Gastroesophageal sphincter (tissue), 4 donors: ENCODE measurements around the gene SND1. TPM values are rescaled to one million over a fixed set of nuclear protein-coding genes. Genes with fewer than 3 reads are reported as not detected.

Experiments
- ATAC-seq: fragments of 150-250 bp; one replicate; pipeline ENCODE4 v1.9.1; 2016; ENCODE audit warnings: mild to moderate bottlenecking, moderate library complexity
- H3K27ac ChIP-seq, 4 donors: fragments of 200-600 bp; sonication (generic) in 3 of 4; 1 replicate in 3 of 4; 2 replicates in 1 of 4; pipeline ENCODE4 v1.5.1; 2016 to 2019
- H3K27me3 ChIP-seq: fragments of 200-600 bp; sonication (generic); one replicate; pipeline ENCODE4 v1.5.1; 2019
- H3K36me3 ChIP-seq, 2 donors: fragments of 200-600 bp; sonication (generic); one replicate each; pipeline ENCODE4 v1.5.1; 2019; ENCODE audit warnings: control low read depth in 1 of 2
- H3K4me1 ChIP-seq, 3 donors: fragments of 200-600 bp; sonication (generic); 1 replicate in 2 of 3; 2 replicates in 1 of 3; pipeline ENCODE4 v1.5.1; 2016 to 2019; ENCODE audit warnings: control low read depth in 2 of 3
- H3K4me3 ChIP-seq, 2 donors: fragments of 200-600 bp; sonication (generic); one replicate each; pipeline ENCODE4 v1.5.1; 2019; ENCODE audit warnings: mild to moderate bottlenecking in 1 of 2, moderate library complexity in 1 of 2
- H3K9me3 ChIP-seq, 3 donors: fragments of 200-600 bp; sonication (generic); one replicate each; pipeline ENCODE4 v1.5.1; 2017 to 2019; ENCODE audit warnings: control low read depth in 2 of 3
- EP300 ChIP-seq: sonication (generic); formaldehyde crosslinking; IDR thresholded peaks from one replicate; pipeline ENCODE4 v1.6.1; 2017; ENCODE audit warnings: antibody characterized with exemption, mild to moderate bottlenecking
- POLR2A ChIP-seq, 2 donors: fragments of 450-650 bp; IDR thresholded peaks; one replicate each; pipeline ENCODE4 v1.6.1; 2017; ENCODE audit warnings: antibody characterized with exemption in 2 of 2, mild to moderate bottlenecking in 2 of 2, moderate library complexity in 1 of 2
- POLR2AphosphoS5 ChIP-seq: sonication (generic); formaldehyde crosslinking; IDR thresholded peaks from one replicate; pipeline ENCODE4 v1.6.1; 2017; ENCODE audit warnings: antibody characterized with exemption
- WGBS, 2 donors: methylation state at CpG; one replicate each; pipeline ENCODE4 v1.1.5; 2018; ENCODE audit warnings: low coverage in 1 of 2; 5-methylcytosine and 5-hydroxymethylcytosine counted together
- total RNA-seq, 4 donors: library from RNA; depleted of rRNA; stranded (reverse); fragments of >200 nt; gene quantifications; one replicate each; pipeline ENCODE4 v1.1.0, GENCODE V29; 2016
- TF ChIP-seq, protein P1 (sequence below), 4 experiments: fragments of 200-600 bp in 2 of 4; fragments of 450-650 bp in 2 of 4; sonication (generic) in 1 of 4; IDR thresholded peaks; one replicate each; pipeline ENCODE4 v1.5.1; 2017 to 2019; ENCODE audit warnings: antibody characterized with exemption in 4 of 4, mild to moderate bottlenecking in 2 of 4, moderate library complexity in 2 of 4

Gene SND1
- total RNA-seq, 4 donors from 2014 or later: 97.1 to 119 (median 103) TPM

DNA sequence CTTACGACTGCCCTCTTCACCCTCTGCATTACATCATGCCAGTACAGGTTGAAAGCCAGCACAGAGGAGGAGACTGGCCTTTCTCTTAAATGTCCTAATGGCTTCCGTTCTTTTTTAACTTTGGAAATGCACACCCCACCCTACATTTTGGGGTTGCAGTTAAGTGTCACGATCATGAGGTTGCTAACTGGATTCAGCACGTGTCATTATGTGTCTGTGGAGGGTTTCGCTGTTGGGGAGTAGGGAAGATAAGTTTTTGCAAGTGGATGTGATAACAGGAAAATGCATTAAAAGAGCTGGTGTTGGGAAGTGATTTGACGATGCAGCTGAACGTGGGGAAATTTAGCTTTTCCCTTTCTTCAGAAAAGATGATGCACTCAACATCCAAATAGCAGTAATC is 243.4 kb downstream of the SND1 start:
- WGBS, 2 donors: 84 to 93% methylated on average over 4 to 7 of the region's 7 CpGs
- no peak for ATAC-seq
- Histone ChIP-seq H3K9me3 (no peaks in the 10 kb centered on the region), H3K36me3 (peaks cover 0 to 5% of the 10 kb centered on the region in 2 donors), H3K27me3 (no peaks in the 10 kb centered on the region), H3K4me3 (no peak overlapping the region), H3K27ac (no peak overlapping the region), H3K4me1 (peaks cover 0 to 12% (median 0%) of the 10 kb centered on the region in 3 donors)
- no peak for TF ChIP-seq EP300

DNA sequence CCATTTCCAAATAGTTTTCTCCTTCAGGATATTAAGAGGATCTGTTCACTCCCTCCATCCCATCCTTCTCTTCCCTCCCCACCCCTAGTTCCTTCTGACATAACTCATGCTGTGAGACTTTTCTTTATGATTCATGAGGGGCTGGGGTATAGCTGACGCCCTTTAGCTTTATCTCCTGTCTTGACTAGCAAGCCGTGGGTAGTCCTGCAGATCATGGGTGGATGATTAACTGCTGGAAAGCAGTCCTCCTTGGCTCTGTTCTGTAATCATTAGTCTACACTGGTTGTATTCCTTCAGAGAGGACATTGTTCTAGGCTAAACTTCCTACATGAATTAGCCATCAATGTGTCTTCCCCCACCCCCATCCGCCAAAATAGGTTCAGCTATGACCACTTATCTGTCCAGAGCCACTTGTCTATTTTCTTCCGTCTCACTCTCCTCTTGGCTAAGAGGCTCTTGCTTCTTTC is 243.9 kb downstream of the SND1 start:
- no peak for ATAC-seq
- TF ChIP-seq POLR2AphosphoS5: no peak
- no peak for TF ChIP-seq EP300
- no peak for TF ChIP-seq POLR2A (IDR thresholded peaks at IDR 0.05)
- TF ChIP-seq, protein P1, sequence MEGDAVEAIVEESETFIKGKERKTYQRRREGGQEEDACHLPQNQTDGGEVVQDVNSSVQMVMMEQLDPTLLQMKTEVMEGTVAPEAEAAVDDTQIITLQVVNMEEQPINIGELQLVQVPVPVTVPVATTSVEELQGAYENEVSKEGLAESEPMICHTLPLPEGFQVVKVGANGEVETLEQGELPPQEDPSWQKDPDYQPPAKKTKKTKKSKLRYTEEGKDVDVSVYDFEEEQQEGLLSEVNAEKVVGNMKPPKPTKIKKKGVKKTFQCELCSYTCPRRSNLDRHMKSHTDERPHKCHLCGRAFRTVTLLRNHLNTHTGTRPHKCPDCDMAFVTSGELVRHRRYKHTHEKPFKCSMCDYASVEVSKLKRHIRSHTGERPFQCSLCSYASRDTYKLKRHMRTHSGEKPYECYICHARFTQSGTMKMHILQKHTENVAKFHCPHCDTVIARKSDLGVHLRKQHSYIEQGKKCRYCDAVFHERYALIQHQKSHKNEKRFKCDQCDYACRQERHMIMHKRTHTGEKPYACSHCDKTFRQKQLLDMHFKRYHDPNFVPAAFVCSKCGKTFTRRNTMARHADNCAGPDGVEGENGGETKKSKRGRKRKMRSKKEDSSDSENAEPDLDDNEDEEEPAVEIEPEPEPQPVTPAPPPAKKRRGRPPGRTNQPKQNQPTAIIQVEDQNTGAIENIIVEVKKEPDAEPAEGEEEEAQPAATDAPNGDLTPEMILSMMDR (IDR thresholded peaks at IDR 0.05): no peak
- no peak overlapping the region for H3K4me3 ChIP-seq
- 70 to 78% methylated on average over 4 of the region's 4 CpGs for WGBS, 2 donors
- H3K9me3 ChIP-seq: no peaks in the 10 kb centered on the region
- H3K27ac ChIP-seq: no peak overlapping the region
- H3K4me1 ChIP-seq: peaks cover 0 to 16% (median 0%) of the 10 kb centered on the region in 3 donors
- H3K36me3 ChIP-seq: peaks cover 0 to 5% of the 10 kb centered on the region in 2 donors
- no peaks in the 10 kb centered on the region for H3K27me3 ChIP-seq

DNA sequence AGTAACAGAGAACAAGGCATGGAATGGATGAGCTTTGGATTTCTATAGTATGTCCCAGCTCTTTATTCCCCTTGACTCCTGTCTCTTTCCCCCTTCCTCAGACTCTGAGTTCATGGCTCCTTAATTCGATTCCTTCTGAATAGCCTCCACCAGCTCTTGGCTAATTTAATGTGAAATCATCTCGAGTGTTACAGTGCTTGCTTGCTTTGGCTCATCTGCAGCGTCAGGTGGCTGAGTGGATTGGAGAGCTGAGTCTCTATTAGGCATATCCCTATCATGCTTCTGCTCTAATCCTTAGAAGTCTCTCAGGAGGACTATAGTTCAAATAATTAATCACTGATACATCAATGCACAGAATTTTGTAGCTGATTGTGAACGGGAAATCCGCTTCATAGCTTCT is 244.7 kb downstream of the SND1 start:
- H3K27me3 ChIP-seq: no peaks in the 10 kb centered on the region
- peaks cover 0 to 5% of the 10 kb centered on the region in 2 donors for H3K36me3 ChIP-seq
- H3K27ac ChIP-seq: no peak overlapping the region
- no peaks in the 10 kb centered on the region for H3K9me3 ChIP-seq
- WGBS, 2 donors: 88 to 100% methylated on average over 2 to 5 of the region's 5 CpGs
- TF ChIP-seq EP300 (no peak), POLR2A (IDR thresholded peaks at IDR 0.05) (no peak), POLR2AphosphoS5 (no peak)
- TF ChIP-seq, protein P1 (IDR thresholded peaks at IDR 0.05): no peak
- no peak for ATAC-seq
- no peak overlapping the region for H3K4me3 ChIP-seq
- peaks cover 0 to 20% (median 0%) of the 10 kb centered on the region in 3 donors for H3K4me1 ChIP-seq

DNA sequence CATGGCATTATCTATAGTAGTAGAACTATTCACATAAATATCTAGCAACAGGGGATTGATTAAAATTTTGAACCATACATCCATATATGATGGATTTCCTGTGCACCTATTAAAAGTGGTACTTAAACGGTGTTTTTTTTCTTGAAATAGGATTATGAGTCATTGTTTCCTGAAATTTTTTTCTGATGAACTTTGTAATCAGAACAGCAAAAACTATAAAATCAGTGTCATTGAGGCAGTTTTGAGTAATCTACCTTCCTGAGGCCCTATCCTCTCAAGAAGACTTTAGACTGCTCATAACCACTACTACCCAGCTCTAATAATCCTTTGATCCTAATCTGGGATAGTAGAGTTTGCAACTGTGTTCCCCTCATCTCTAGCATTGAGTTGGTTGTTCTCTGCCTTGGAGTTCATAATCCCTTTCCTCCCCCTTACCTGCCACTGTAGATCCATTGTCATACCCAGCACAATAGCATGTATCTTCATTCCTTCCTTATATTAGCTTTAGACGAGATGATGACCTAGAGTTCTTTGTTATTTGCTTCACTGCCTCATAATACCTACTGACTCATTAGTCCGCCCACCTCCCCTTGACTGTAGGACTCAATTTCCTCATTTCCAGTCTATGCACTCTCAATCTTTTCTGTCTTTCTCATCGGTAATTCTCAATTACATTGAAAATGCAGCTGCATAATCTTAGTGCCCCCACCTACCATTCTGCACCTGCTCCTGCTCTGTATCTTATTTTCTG is 245.9 kb downstream of the SND1 start:
- ATAC-seq: no peak
- Histone ChIP-seq H3K4me1 (peaks cover 0 to 13% (median 0%) of the 10 kb centered on the region in 3 donors), H3K36me3 (no peaks in the 10 kb centered on the region), H3K27ac (no peak overlapping the region), H3K4me3 (no peak overlapping the region), H3K27me3 (no peaks in the 10 kb centered on the region), H3K9me3 (no peaks in the 10 kb centered on the region)
- TF ChIP-seq POLR2AphosphoS5: no peak
- no peak for TF ChIP-seq EP300
- TF ChIP-seq, protein P1 (IDR thresholded peaks at IDR 0.05): no peak
- no peak for TF ChIP-seq POLR2A (IDR thresholded peaks at IDR 0.05)
- WGBS, 2 donors: 77 to 87% methylated on average over 4 of the region's 4 CpGs

DNA sequence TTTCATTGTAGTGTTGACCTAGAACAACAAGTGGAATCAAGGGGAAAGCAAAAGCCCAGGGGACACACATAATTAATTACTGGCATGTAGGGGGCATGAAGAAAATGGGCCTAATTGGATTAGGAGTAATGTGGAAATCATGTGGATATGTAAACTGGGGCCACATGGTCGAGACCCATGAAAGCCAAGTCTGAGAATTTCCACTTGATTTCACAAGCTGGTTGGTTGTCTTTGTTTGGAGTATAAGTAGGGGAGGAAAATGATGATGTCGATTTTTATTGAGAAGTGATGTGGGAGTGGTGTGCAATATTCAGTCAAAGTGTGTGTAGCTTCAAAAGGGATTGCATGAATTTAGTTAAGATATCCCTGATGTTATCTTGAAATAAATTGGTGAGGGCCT is 247.4 kb downstream of the SND1 start:
- H3K27ac ChIP-seq: no peak overlapping the region
- WGBS, 2 donors: 92 to 95% methylated on average over 2 of the region's 2 CpGs
- no peak overlapping the region for H3K4me3 ChIP-seq
- no peak for ATAC-seq
- H3K36me3 ChIP-seq: no peaks in the 10 kb centered on the region
- H3K27me3 ChIP-seq: no peaks in the 10 kb centered on the region
- peaks cover 0 to 20% (median 0%) of the 10 kb centered on the region in 3 donors for H3K4me1 ChIP-seq
- H3K9me3 ChIP-seq: no peaks in the 10 kb centered on the region
- TF ChIP-seq, protein P1 (IDR thresholded peaks at IDR 0.05): no peak
